Natural killer cell (primary cell): ENCODE results near the gene NOL4L. TPM values are rescaled to one million over a fixed set of nuclear protein-coding genes. Genes with fewer than 3 reads are reported as not detected.

Experiments
- ATAC-seq, 3 donors: fragments of 150-1000 bp in 2 of 3; fragments of 200-7000 bp in 1 of 3; cut with Tn5 transposase; 1 replicate in 1 of 3; 2 replicates in 2 of 3; pipeline ENCODE4 v1.10.0; 2021; ENCODE audit warnings: mild to moderate bottlenecking in 2 of 3, moderate library complexity in 2 of 3
- DNase-seq, 2 donors: peaks; one replicate each; pipeline versions ENCODE4 v3.0.0 to v3.0.0-alpha.2; 2013 to 2021; ENCODE audit warnings: mixed read lengths in 1 of 2
- H3K27ac ChIP-seq: one replicate; pipeline ENCODE4 v1.5.1; 2013; ENCODE audit warnings: mild to moderate bottlenecking, low read length
- H3K27me3 ChIP-seq: one replicate; pipeline ENCODE4 v1.6.1; 2013; ENCODE audit warnings: low read length; ENCODE audit not compliant: control insufficient read depth, insufficient read depth
- H3K36me3 ChIP-seq: one replicate; pipeline ENCODE4 v1.6.1; 2013; ENCODE audit warnings: low read length; ENCODE audit not compliant: control insufficient read depth, insufficient read depth
- H3K4me1 ChIP-seq: one replicate; pipeline ENCODE4 v1.6.1; 2013; ENCODE audit warnings: low read length; ENCODE audit not compliant: control insufficient read depth, insufficient read depth
- H3K4me3 ChIP-seq: one replicate; pipeline ENCODE4 v1.5.1; 2013; ENCODE audit warnings: low read length
- H3K9me3 ChIP-seq: one replicate; pipeline ENCODE4 v1.6.1; 2013; ENCODE audit warnings: low read length; ENCODE audit not compliant: control insufficient read depth, insufficient read depth
- H3K27ac Mint-ChIP-seq, 2 donors: one replicate each; pipeline ENCODE4 v1.8.0; 2022; ENCODE audit warnings: mild to moderate bottlenecking in 2 of 2, mixed read lengths in 2 of 2, moderate library complexity in 1 of 2
- H3K27me3 Mint-ChIP-seq, 2 donors: one replicate each; pipeline ENCODE4 v1.8.0; 2022; ENCODE audit warnings: low read depth in 2 of 2, mixed read lengths in 2 of 2
- H3K36me3 Mint-ChIP-seq: one replicate; pipeline ENCODE4 v1.8.0; 2022; ENCODE audit warnings: mixed read lengths
- H3K4me1 Mint-ChIP-seq, 2 donors: one replicate each; pipeline ENCODE4 v1.8.0; 2022; ENCODE audit warnings: mixed read lengths in 2 of 2
- H3K4me3 Mint-ChIP-seq: one replicate; pipeline ENCODE4 v1.8.0; 2022; ENCODE audit warnings: mild to moderate bottlenecking, moderate library complexity, mixed read lengths
- H3K9me3 Mint-ChIP-seq, 2 donors: one replicate each; pipeline ENCODE4 v1.8.0; 2022; ENCODE audit warnings: mixed read lengths in 2 of 2
- CTCF ChIP-seq: fragments of 200-600 bp; IDR thresholded peaks from one replicate; pipeline ENCODE4 v1.8.0; 2022; ENCODE audit warnings: antibody characterized with exemption
- WGBS: methylation state at CpG from one replicate; pipeline ENCODE4 v1.1.7; 2013; ENCODE audit warnings: missing lambda C conversion rate; ENCODE audit not compliant: insufficient coverage; 5-methylcytosine and 5-hydroxymethylcytosine counted together
- intact Hi-C: fragments of 100-400 bp; cut with micrococcal nuclease; formaldehyde crosslinking; loops from one replicate; pipeline ENCODE4 v1.14.2; 2022
- total RNA-seq, 4 donors: library from RNA; stranded (reverse); fragments of 120-200 nt in 1 of 4; gene quantifications; one replicate each; pipeline versions ENCODE4 v1.2.3 to v1.2.4, GENCODE V29; 2013 to 2022

NOL4L gene
- total RNA-seq, result 100 to 1,000 TPM; 101 to 136 (median 114) TPM
- total RNA-seq (2013), result 32.8 TPM

- WGBS, result under 1% methylated on average over 79 of the region's 80 CpGs
- DNase-seq (peak in 1 of 2 donors; percentile 67), ATAC-seq (peak; percentile 16 to 33 (median 30))
- Mint-ChIP-seq H3K27me3 (no peaks in the 10 kb centered on the region), H3K36me3 (no peaks in the 10 kb centered on the region), H3K9me3 (no peaks in the 10 kb centered on the region), H3K27ac (peak within 1 kb of the TSS; percentile 80 to 90), H3K4me1 (peaks cover 41 to 58% of the 10 kb centered on the region in 2 donors), H3K4me3 (peak within 1 kb of the TSS; percentile 96)
- H3K27ac ChIP-seq, result no peak within 1 kb of the TSS
- H3K4me1 ChIP-seq, result peaks cover 43% of the 10 kb centered on the region
- intact Hi-C loops, result loop anchor here (2.0 kb wide), 1 partner anchor 16 kb away; no protein-coding TSS in a partner anchor
- H3K9me3 ChIP-seq, result no peaks in the 10 kb centered on the region
- no peaks in the 10 kb centered on the region for H3K36me3 ChIP-seq
- peak within 1 kb of the TSS; percentile 58 for H3K4me3 ChIP-seq
- TF ChIP-seq CTCF, result no peak
- H3K27me3 ChIP-seq, result no peaks in the 10 kb centered on the region
Observed at GRCh38 chr20:32585011-32585585, at the start of gene NOL4L. Gene NOL4L, minus strand, starts transcription at chr20:32585333. Its CDS starts 443 bp downstream, at chr20:32584890.

GRCh38 chr20:32634041-32634805 is 49.1 kb upstream of the NOL4L start:
- Histone ChIP-seq H3K4me1 (no peaks in the 10 kb centered on the region), H3K27me3 (no peaks in the 10 kb centered on the region), H3K4me3 (no peak overlapping the region), H3K27ac (no peak overlapping the region), H3K36me3 (no peaks in the 10 kb centered on the region), H3K9me3 (no peaks in the 10 kb centered on the region)
- WGBS, result 84% methylated on average over 19 of the region's 19 CpGs
- H3K36me3 Mint-ChIP-seq, result no peaks in the 10 kb centered on the region
- H3K27me3 Mint-ChIP-seq, result peaks cover 0 to 3% of the 10 kb centered on the region in 2 donors
- H3K4me1 Mint-ChIP-seq, result peaks cover 0 to under 1% of the 10 kb centered on the region in 2 donors
- DNase-seq (no peak), ATAC-seq (no peak)
- no peaks in the 10 kb centered on the region for H3K9me3 Mint-ChIP-seq
- H3K27ac Mint-ChIP-seq, result no peak overlapping the region
- no peak overlapping the region for H3K4me3 Mint-ChIP-seq
- intact Hi-C loops, result no loop called here
- no peak for TF ChIP-seq CTCF

GRCh38 chr20:32632461-32633354 is 47.6 kb upstream of the NOL4L start:
- Mint-ChIP-seq H3K9me3 (no peaks in the 10 kb centered on the region), H3K36me3 (no peaks in the 10 kb centered on the region), H3K4me1 (peaks cover 2 to 15% of the 10 kb centered on the region in 2 donors), H3K27ac (no peak overlapping the region), H3K4me3 (no peak overlapping the region), H3K27me3 (peaks cover 0 to 3% of the 10 kb centered on the region in 2 donors)
- TF ChIP-seq CTCF, result no peak
- Histone ChIP-seq H3K4me1 (peaks cover 12% of the 10 kb centered on the region), H3K9me3 (no peaks in the 10 kb centered on the region), H3K27ac (no peak overlapping the region), H3K27me3 (no peaks in the 10 kb centered on the region), H3K36me3 (no peaks in the 10 kb centered on the region), H3K4me3 (no peak overlapping the region)
- DNase-seq, result no peak
- intact Hi-C loops, result no loop called here
- WGBS, result 89% methylated on average over 15 of the region's 16 CpGs
- no peak for ATAC-seq
